GM12875 (cell line): ENCODE data around the gene DDOST.

Experiments
- H3K4me3 ChIP-seq: one replicate; pipeline ENCODE4 v1.5.1; 2011; ENCODE audit warnings: low read depth, low read length, control low read depth
- CTCF ChIP-seq: IDR thresholded peaks from 2 replicates; pipeline ENCODE4 v1.5.1; 2011; ENCODE audit warnings: low read depth, mild to moderate bottlenecking, control low read depth, inconsistent platforms, low read length, moderate library complexity, borderline replicate concordance; ENCODE audit not compliant: insufficient read depth

Gene DDOST

GRCh38 chr1:20618550-20618949, 42.6 kb downstream of the DDOST start:
- H3K4me3 ChIP-seq = no peak overlapping the region
- no peak for TF ChIP-seq CTCF

- no peak overlapping the region for H3K4me3 ChIP-seq
- TF ChIP-seq CTCF = no peak
Observed at GRCh38 chr1:20616847-20617487, 44.2 kb downstream of the DDOST start.

GRCh38 chr1:20615946-20616846, 45.0 kb downstream of the DDOST start:
- no peak for TF ChIP-seq CTCF

GRCh38 chr1:20614131-20614579, 47.0 kb downstream of the DDOST start:
- no peak for TF ChIP-seq CTCF
- H3K4me3 ChIP-seq = no peak overlapping the region

More at GRCh38 chr1:20615946-20616846, 45.0 kb downstream of the DDOST start:
- no peak overlapping the region for H3K4me3 ChIP-seq

GRCh38 chr1:20612221-20612746, 48.9 kb downstream of the DDOST start:
- no peak overlapping the region for H3K4me3 ChIP-seq
- TF ChIP-seq CTCF = no peak

GRCh38 chr1:20611652-20612051, 49.5 kb downstream of the DDOST start:
- TF ChIP-seq CTCF = no peak

GRCh38 chr1:20610970-20611369, 50.2 kb downstream of the DDOST start:
- no peak overlapping the region for H3K4me3 ChIP-seq
- TF ChIP-seq CTCF = no peak

More at GRCh38 chr1:20611652-20612051, 49.5 kb downstream of the DDOST start:
- H3K4me3 ChIP-seq = no peak overlapping the region
